GM12878 (cell line): ENCODE data around the gene ALDH1L1.

Experiments
- BCL3 ChIP-seq: IDR thresholded peaks from 2 replicates; pipeline ENCODE4 v1.6.1; 2011; ENCODE audit warnings: borderline replicate concordance, low read depth, mild to moderate bottlenecking, moderate library complexity, low read length; ENCODE audit not compliant: insufficient read depth, poor library complexity, severe bottlenecking
- EP300 ChIP-seq, 2 experiments: fragments of 150-350 bp in 1 of 2; IDR thresholded peaks; 2 replicates each; pipeline ENCODE4 v1.6.1; 2011 to 2012; ENCODE audit warnings: low read depth in 2 of 2, low read length in 2 of 2, borderline replicate concordance in 1 of 2, improper control_type of control experiment in 1 of 2, inconsistent platforms in 1 of 2; ENCODE audit not compliant: control insufficient read depth in 1 of 2
- EZH2 ChIP-seq: IDR thresholded peaks from 2 replicates; pipeline ENCODE4 v1.6.1; 2012; ENCODE audit warnings: low read depth, mild to moderate bottlenecking, control low read depth, inconsistent platforms, low read length, borderline replicate concordance; ENCODE audit not compliant: control insufficient read depth
- FOXM1 ChIP-seq: IDR thresholded peaks from 2 replicates; pipeline ENCODE4 v1.6.1; 2012; ENCODE audit warnings: low read depth, mild to moderate bottlenecking, inconsistent platforms, low read length, moderate library complexity
- POLR2AphosphoS2 ChIP-seq: IDR thresholded peaks from 2 replicates; pipeline ENCODE4 v1.6.1; 2011; ENCODE audit warnings: low read depth, mild to moderate bottlenecking, low read length, improper control_type of control experiment, moderate library complexity
- RCOR1 ChIP-seq: conservative IDR thresholded peaks from 2 replicates; pipeline ENCODE4 v1.6.1; 2012; ENCODE audit warnings: low read depth, low read length, improper control_type of control experiment
- SIN3A ChIP-seq: IDR thresholded peaks from 2 replicates; pipeline ENCODE4 v1.6.1; 2012; ENCODE audit warnings: low read depth, low read length, improper control_type of control experiment
- ZNF274 ChIP-seq: IDR thresholded peaks from one replicate; pipeline ENCODE4 v1.8.0; 2011; ENCODE audit not compliant: insufficient read length, insufficient read depth

- TF ChIP-seq BCL3 (no peak), RCOR1 (no peak), EP300 (IDR thresholded peaks at IDR 0.05; ENCODE audit: borderline replicate concordance in 1 of 2, control insufficient read depth in 1 of 2, low read depth in 2 of 2, low read length in 2 of 2) (no peak), EZH2 (no peak), SIN3A (no peak), ZNF274 (no peak), POLR2AphosphoS2 (no peak), FOXM1 (no peak)
These were observed 124.3 kb downstream of the ALDH1L1 start for GRCh38 chr3:126056088-126056487.
